ENCODE results near the gene ARHGEF19. TPM values are rescaled to one million over a fixed set of nuclear protein-coding genes. Genes with fewer than 3 reads are reported as not detected.

The ARHGEF19 gene
- total RNA-seq, 1 donor from 2014 or later = 15.6 TPM

GRCh38 chr1:16250524-16251251, 38.2 kb upstream of the ARHGEF19 start:
- no peaks in the 10 kb centered on the region for H3K27me3 ChIP-seq (ENCODE audit: low read depth)
- no peak for TF ChIP-seq CTCF (IDR thresholded peaks at IDR 0.05)
- ATAC-seq = peak in 1 of 2 donors; percentile 18
- no peaks in the 10 kb centered on the region for H3K9me3 ChIP-seq
- peak overlapping the region; percentile 70 for H3K27ac ChIP-seq
- no peak overlapping the region for H3K4me3 ChIP-seq
- peaks cover 36% of the 10 kb centered on the region for H3K4me1 ChIP-seq
- H3K36me3 ChIP-seq = peaks cover 68% of the 10 kb centered on the region
- intact Hi-C loops (cut with DNase I) = no loop called here
- DNase-seq = no peak

DNA sequence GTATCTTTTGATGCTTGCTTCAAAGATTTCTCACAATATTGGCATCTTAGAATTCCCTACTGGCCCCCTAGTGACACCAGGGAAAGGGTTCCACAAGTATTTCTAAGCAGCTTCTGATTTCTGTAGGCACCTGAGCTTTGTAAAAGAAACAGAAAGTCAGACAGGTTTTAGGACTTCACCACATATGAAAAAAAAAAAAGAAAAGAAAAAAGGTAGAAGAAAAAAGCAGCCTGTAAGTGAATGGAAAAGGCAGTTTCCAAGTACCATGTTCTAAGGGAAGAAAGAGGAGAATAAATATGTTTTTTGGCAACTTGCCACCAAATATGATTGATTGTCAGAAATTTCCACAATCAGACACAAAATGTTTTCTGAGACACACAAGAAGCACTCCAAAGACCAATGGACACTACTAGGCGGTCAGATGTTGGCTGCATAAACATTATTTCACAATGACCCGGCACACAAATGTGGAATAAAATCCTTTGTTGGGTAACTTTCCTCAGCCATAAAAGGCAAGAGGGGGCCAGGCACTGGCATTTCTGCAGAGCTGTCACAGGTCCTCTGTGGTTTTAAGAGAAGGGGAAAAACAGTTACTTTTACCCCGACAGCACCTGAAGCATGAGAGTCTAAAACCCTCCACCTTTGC, 37.3 kb upstream of the ARHGEF19 start:
- intact Hi-C loops (cut with DNase I) = no loop called here
- no peaks in the 10 kb centered on the region for H3K9me3 ChIP-seq
- no peak overlapping the region for H3K4me3 ChIP-seq
- H3K27ac ChIP-seq = peak overlapping the region; percentile 59
- H3K4me1 ChIP-seq = peaks cover 36% of the 10 kb centered on the region
- no peak for TF ChIP-seq CTCF (IDR thresholded peaks at IDR 0.05)
- no peaks in the 10 kb centered on the region for H3K27me3 ChIP-seq (ENCODE audit: low read depth)
- peaks cover 64% of the 10 kb centered on the region for H3K36me3 ChIP-seq
- DNase-seq = no peak
- ATAC-seq = peak; percentile 61 to 65

- Histone ChIP-seq H3K4me1 (peaks cover 40% of the 10 kb centered on the region), H3K9me3 (no peaks in the 10 kb centered on the region), H3K36me3 (peaks cover 56% of the 10 kb centered on the region), H3K4me3 (no peak overlapping the region), H3K27me3 (ENCODE audit: low read depth) (no peaks in the 10 kb centered on the region), H3K27ac (peak overlapping the region; percentile 59)
- ATAC-seq (peak; percentile 77 to 84), DNase-seq (peak; percentile 84)
- intact Hi-C loops (cut with DNase I) = no loop called here
- TF ChIP-seq CTCF (IDR thresholded peaks at IDR 0.05) = no peak
These were observed 36.4 kb upstream of the ARHGEF19 start for GRCh38 chr1:16248603-16249516.

- ATAC-seq = no peak
- H3K4me1 ChIP-seq = peaks cover 41% of the 10 kb centered on the region
- H3K36me3 ChIP-seq = peaks cover 47% of the 10 kb centered on the region
- H3K27me3 ChIP-seq (ENCODE audit: low read depth) = no peaks in the 10 kb centered on the region
- H3K9me3 ChIP-seq = no peaks in the 10 kb centered on the region
- no peak for DNase-seq
- TF ChIP-seq CTCF (IDR thresholded peaks at IDR 0.05) = no peak
- peak overlapping the region; percentile 51 for H3K27ac ChIP-seq
- intact Hi-C loops (cut with DNase I) = no loop called here
- no peak overlapping the region for H3K4me3 ChIP-seq
These were observed 35.6 kb upstream of the ARHGEF19 start for GRCh38 chr1:16248007-16248436.

DNA sequence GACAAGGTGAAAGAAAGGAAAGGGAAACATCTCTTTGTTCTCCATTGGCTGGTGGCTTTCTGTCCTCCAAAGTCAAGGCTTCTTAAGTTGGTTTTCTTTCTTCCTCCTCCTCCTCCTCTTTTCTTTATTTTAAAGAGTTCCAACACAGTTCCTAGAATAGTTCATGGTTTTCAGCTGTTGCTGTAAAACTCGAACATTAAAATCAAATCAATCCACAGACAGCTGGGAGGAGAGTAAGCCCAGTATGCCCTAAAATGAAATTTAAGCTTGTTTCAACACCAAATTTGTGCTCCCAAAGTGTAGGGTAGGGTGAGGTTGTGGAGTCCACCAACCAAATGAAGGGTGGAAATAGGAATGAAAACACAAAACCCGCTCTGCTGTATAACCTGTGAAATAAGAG, 35.0 kb upstream of the ARHGEF19 start:
- Histone ChIP-seq H3K4me1 (peaks cover 41% of the 10 kb centered on the region), H3K36me3 (peaks cover 41% of the 10 kb centered on the region), H3K27me3 (ENCODE audit: low read depth) (no peaks in the 10 kb centered on the region), H3K4me3 (no peak overlapping the region), H3K9me3 (no peaks in the 10 kb centered on the region), H3K27ac (peak overlapping the region; percentile 51)
- no peak for ATAC-seq
- no peak for TF ChIP-seq CTCF (IDR thresholded peaks at IDR 0.05)
- DNase-seq = no peak
- intact Hi-C loops (cut with DNase I) = no loop called here

Measured in lower lobe of right lung (tissue), 2 donors.